Measurements from ENCODE around the gene PARVG.

PARVG gene

GRCh38 chr22:44147821-44148574 lies 32.7 kb upstream of the PARVG start:
- H3K27me3 ChIP-seq = no peaks in the 10 kb centered on the region
- TF ChIP-seq CTCF (IDR thresholded peaks at IDR 0.05; ENCODE audit: low read depth, low read length) = no peak

GRCh38 chr22:44151676-44152075 lies 29.0 kb upstream of the PARVG start:
- H3K4me3 ChIP-seq (ENCODE audit: low read depth, low read length) = no peak overlapping the region
- H3K9me3 ChIP-seq = no peaks in the 10 kb centered on the region
- H3K36me3 ChIP-seq = no peaks in the 10 kb centered on the region
- TF ChIP-seq CTCF (IDR thresholded peaks at IDR 0.05; ENCODE audit: low read depth, low read length) = no peak
- H3K4me1 ChIP-seq = no peaks in the 10 kb centered on the region
- H3K27me3 ChIP-seq = no peaks in the 10 kb centered on the region
- no peak for DNase-seq

More at GRCh38 chr22:44147821-44148574, 32.7 kb upstream of the PARVG start:
- no peaks in the 10 kb centered on the region for H3K36me3 ChIP-seq
- H3K4me3 ChIP-seq (ENCODE audit: low read depth, low read length) = no peak overlapping the region
- no peaks in the 10 kb centered on the region for H3K4me1 ChIP-seq
- no peak for DNase-seq
- H3K9me3 ChIP-seq = no peaks in the 10 kb centered on the region

- TF ChIP-seq CTCF (IDR thresholded peaks at IDR 0.05; ENCODE audit: low read depth, low read length) = no peak
- Histone ChIP-seq H3K27me3 (no peaks in the 10 kb centered on the region), H3K36me3 (no peaks in the 10 kb centered on the region), H3K4me3 (ENCODE audit: low read depth, low read length) (no peak overlapping the region), H3K4me1 (no peaks in the 10 kb centered on the region), H3K9me3 (no peaks in the 10 kb centered on the region)
- DNase-seq = no peak
These were observed 27.0 kb upstream of the PARVG start for GRCh38 chr22:44153710-44154109.

GRCh38 chr22:44154436-44154942 lies 26.2 kb upstream of the PARVG start:
- no peak overlapping the region for H3K4me3 ChIP-seq (ENCODE audit: low read depth, low read length)
- H3K4me1 ChIP-seq = no peaks in the 10 kb centered on the region
- no peaks in the 10 kb centered on the region for H3K9me3 ChIP-seq
- H3K36me3 ChIP-seq = no peaks in the 10 kb centered on the region
- no peak for TF ChIP-seq CTCF (IDR thresholded peaks at IDR 0.05; ENCODE audit: low read depth, low read length)
- H3K27me3 ChIP-seq = no peaks in the 10 kb centered on the region
- no peak for DNase-seq

GRCh38 chr22:44155115-44155514 lies 25.6 kb upstream of the PARVG start:
- Histone ChIP-seq H3K4me1 (no peaks in the 10 kb centered on the region), H3K9me3 (no peaks in the 10 kb centered on the region), H3K4me3 (ENCODE audit: low read depth, low read length) (no peak overlapping the region), H3K27me3 (no peaks in the 10 kb centered on the region), H3K36me3 (no peaks in the 10 kb centered on the region)
- TF ChIP-seq CTCF (IDR thresholded peaks at IDR 0.05; ENCODE audit: low read depth, low read length) = no peak
- no peak for DNase-seq

GRCh38 chr22:44157916-44158618 lies 22.7 kb upstream of the PARVG start:
- Histone ChIP-seq H3K27me3 (no peaks in the 10 kb centered on the region), H3K4me3 (ENCODE audit: low read depth, low read length) (no peak overlapping the region), H3K9me3 (no peaks in the 10 kb centered on the region), H3K4me1 (no peaks in the 10 kb centered on the region), H3K36me3 (no peaks in the 10 kb centered on the region)
- TF ChIP-seq CTCF (IDR thresholded peaks at IDR 0.05; ENCODE audit: low read depth, low read length) = no peak
- DNase-seq = no peak

Measured in BE2C (cell line).